Lower leg skin (tissue), 4 donors: Measurements from ENCODE around the gene ADCY10. TPM values are rescaled to one million over a fixed set of nuclear protein-coding genes. Genes with fewer than 3 reads are reported as not detected.
"Not testable (repeated sequence)": the region's sequence is repeated elsewhere in the genome, so short reads cannot be mapped to it uniquely, and the experiment has no call there.

Source experiments
- DNase-seq, 2 donors: peaks; one replicate each; pipeline ENCODE4 v3.0.0-alpha.2; 2019; ENCODE audit warnings: low spot score in 2 of 2
- H3K4me3 ChIP-seq: fragments of 200-600 bp; sonication (generic); 2 replicates; pipeline ENCODE4 v1.5.1; 2017; ENCODE audit warnings: mild to moderate bottlenecking, low read depth; ENCODE audit not compliant: poor library complexity, severe bottlenecking
- POLR2A ChIP-seq, 2 donors: fragments of 450-650 bp; IDR thresholded peaks; one replicate each; pipeline ENCODE4 v1.6.1; 2016 to 2017; ENCODE audit warnings: antibody characterized with exemption in 2 of 2, mild to moderate bottlenecking in 1 of 2, moderate library complexity in 1 of 2
- WGBS, 2 donors: methylation state at CpG; one replicate each; pipeline ENCODE4 v1.1.5; 2018; 5-methylcytosine and 5-hydroxymethylcytosine counted together
- intact Hi-C: fragments of 100-400 bp; cut with DNase I; formaldehyde crosslinking; loops from one replicate; pipeline ENCODE4 v1.15.0; 2023; ENCODE audit warnings: low total_unique reads
- total RNA-seq, 4 donors: library from RNA; depleted of rRNA; stranded (reverse); fragments of >200 nt; gene quantifications; one replicate each; pipeline ENCODE4 v1.1.0, GENCODE V29; 2016
- TF ChIP-seq, protein P1 (sequence below), 3 donors: fragments of 450-650 bp; IDR thresholded peaks; one replicate each; pipeline ENCODE4 v1.5.1; 2016; ENCODE audit warnings: antibody characterized with exemption in 3 of 3, mild to moderate bottlenecking in 3 of 3, moderate library complexity in 2 of 3

ADCY10 gene
- total RNA-seq, 4 donors from 2014 or later = 0.07 to 0.10 TPM; not detected in 2

DNA sequence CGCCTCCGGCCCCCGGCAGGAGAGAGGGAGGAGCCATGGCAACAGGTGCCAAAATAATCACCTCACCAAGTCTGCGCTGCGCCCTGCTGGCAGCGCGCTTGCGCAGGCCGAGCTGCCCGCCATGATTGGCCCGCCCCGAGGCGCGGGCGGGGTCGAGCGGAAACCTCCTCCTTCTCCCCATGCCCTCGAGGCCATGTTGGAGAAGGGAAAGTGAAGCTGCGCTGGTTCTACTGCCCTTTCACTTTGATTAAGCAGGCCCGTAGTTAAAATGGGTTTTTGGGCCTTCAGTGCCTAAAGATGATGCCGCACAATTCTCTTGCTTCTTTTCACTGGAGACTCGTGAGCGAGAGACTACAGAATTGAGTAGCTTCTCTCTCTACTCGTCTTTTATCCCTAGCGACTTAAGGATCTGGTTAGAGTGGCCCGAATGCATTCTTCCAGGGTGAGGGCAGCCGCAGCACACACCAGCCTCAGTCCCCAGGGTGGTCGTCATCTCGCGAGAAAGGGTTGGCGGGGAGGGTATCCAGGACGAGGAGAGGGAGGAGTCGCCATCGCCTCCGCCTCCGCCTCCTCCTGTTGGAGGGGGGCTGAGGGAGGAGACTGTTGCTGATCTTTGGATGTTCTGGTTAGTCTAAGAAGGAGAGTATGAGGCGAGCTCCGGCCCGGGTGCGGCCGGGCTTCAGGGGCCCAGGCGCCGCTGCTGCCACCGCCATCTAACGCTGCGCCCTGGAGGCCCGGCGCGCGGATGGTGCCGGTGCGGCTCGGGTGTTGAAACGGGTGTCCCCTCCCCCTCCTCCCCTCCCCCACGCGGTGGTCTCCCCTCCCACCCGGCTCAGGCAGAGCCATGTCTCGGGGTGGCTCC, 22.4 kb upstream of the ADCY10 start, which contains the start of gene DCAF6:
Gene DCAF6 (plus strand): TSS at position 616 of the 862 bp plus-strand sequence. CDS start 229 bp downstream, at position 845.
- intact Hi-C loops = no loop called here
- DNase-seq = peak; percentile 98 to 99
- H3K4me3 ChIP-seq = peak within 1 kb of the TSS; percentile 87
- TF ChIP-seq POLR2A (IDR thresholded peaks at IDR 0.05) = peak in 1 of 2 donors; percentile 80
- TF ChIP-seq, protein P1, sequence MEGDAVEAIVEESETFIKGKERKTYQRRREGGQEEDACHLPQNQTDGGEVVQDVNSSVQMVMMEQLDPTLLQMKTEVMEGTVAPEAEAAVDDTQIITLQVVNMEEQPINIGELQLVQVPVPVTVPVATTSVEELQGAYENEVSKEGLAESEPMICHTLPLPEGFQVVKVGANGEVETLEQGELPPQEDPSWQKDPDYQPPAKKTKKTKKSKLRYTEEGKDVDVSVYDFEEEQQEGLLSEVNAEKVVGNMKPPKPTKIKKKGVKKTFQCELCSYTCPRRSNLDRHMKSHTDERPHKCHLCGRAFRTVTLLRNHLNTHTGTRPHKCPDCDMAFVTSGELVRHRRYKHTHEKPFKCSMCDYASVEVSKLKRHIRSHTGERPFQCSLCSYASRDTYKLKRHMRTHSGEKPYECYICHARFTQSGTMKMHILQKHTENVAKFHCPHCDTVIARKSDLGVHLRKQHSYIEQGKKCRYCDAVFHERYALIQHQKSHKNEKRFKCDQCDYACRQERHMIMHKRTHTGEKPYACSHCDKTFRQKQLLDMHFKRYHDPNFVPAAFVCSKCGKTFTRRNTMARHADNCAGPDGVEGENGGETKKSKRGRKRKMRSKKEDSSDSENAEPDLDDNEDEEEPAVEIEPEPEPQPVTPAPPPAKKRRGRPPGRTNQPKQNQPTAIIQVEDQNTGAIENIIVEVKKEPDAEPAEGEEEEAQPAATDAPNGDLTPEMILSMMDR (IDR thresholded peaks at IDR 0.05) = no peak
- 0% methylated on average over 37 to 48 of the region's 58 CpGs for WGBS, 2 donors

DNA sequence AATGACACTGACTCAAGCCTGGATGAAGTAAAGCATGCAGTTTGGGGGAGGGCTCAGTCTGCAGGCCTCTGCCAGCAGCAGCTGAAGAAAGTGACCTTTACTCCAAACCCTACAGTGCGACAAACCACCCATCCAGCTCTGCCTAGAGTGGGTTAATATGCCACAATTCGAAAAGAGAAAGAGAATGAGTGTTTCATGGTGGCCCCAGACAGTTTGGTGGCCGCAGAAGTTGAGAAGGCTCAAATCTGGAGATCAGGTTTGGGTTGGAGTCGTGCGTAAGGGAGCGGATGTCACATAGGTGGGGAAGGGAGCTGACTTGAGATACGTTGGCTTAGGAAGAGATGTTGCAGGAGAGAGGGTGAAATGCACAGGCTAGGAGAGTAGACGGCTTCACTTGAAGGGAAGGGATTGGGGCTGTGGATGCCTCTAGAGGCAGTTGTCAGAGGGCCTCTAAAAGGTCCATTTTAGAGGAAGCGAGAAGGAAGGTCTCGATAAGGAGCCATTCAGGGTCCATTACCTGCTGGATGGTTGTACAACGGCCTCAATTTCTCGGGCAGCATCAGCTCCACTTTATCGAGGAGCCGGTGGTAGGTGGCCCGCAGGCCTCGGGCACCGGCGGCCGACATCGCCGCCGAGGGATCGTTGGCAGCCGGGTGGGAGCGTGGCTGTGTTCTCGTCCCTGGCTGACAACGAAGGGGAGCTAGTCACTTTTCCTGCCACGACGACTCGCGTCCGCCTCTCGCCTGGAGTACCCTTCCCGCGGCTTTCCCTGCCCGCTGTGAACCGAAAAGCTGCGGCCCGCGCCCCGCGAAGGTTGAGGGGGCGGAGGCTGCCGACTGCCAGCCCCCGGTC, 21.5 kb upstream of the ADCY10 start:
- peak in 1 of 2 donors; percentile 85 for DNase-seq
- intact Hi-C loops = no loop called here
- TF ChIP-seq, protein P1 (IDR thresholded peaks at IDR 0.05) = no peak
- no peak for TF ChIP-seq POLR2A (IDR thresholded peaks at IDR 0.05)
- WGBS, 2 donors = 0% methylated on average over 23 to 25 of the region's 45 CpGs
- peak overlapping the region; percentile 55 for H3K4me3 ChIP-seq

DNA sequence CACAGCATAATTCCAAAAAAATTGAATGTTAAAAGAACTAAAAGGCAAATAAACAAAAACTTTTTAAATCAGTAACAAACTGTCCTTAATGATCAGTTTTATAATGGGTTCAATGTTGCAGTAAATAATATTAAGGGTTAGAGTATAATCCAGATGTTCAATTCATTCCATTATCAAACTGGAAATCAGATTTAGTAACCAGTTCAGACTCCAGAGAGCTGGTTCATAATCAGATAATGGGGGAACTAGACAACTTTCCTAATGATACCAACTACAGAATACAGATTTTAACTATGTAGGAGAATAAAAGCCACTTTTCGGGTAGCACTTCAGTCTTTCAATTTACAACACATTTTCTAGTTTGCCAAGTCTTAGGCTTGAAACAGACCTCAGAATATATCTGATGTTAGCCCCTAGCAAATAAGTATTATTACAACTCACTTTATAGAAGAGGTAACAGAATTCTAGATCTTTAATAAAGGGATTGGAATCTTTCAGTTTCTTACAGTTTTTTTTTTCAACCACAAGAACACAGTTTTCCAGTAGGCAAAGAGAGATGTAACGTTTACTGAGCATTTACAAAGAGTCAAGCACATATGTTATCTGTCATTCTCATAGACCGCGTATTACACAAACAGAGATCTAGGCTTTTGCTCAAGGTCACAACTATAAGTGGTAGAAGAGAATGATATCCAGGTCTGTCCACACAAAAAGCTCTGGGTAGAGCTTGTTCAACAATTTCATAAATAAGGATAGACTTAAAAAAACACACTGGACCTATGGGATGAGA, 20.7 kb upstream of the ADCY10 start:
- 13 to 21% methylated on average over 4 of the region's 4 CpGs for WGBS, 2 donors
- H3K4me3 ChIP-seq = peak overlapping the region; percentile 55
- DNase-seq = no peak
- TF ChIP-seq, protein P1 (IDR thresholded peaks at IDR 0.05) = no peak
- TF ChIP-seq POLR2A (IDR thresholded peaks at IDR 0.05) = no peak
- intact Hi-C loops = no loop called here

DNA sequence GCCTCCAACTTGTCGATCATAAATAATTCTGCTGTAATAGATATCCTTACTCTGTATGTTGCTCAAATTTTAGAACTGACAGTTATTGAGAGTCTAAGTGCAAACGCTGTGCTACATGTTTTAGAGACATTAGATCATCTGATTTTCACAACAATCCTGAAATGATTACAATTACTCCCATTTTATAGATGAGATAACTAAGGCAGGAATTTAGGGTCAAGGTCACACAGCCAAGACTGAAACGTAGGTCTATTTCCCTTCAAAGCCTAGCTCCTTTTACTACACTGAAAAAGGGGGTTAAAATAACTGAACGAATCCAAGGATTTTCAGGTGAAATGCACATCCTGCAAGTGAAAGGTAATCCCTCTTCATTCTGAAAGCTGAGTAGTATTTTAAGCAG, 19.9 kb upstream of the ADCY10 start:
- TF ChIP-seq, protein P1 (IDR thresholded peaks at IDR 0.05) = no peak
- TF ChIP-seq POLR2A (IDR thresholded peaks at IDR 0.05) = no peak
- 73 to 74% methylated on average over 4 of the region's 4 CpGs for WGBS, 2 donors
- no peak for DNase-seq
- H3K4me3 ChIP-seq = no peak overlapping the region
- intact Hi-C loops = no loop called here

DNA sequence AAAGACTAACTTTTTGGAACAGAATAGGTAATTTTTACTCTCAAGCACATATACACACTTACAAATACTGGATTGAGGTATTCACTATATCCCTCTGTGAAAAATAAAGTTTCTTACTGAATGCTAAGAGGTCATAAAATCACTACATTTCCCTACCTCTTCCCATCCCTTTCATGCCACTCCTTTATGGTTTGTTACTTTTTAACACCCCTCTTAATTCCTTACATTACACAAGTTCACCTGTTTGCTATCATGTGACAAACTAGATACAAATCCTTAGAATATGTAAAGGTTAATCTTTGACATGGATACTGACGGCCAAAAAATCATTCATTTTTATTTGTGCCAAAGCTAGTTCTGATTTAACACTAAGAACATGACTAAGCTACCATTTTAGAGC, 15.8 kb upstream of the ADCY10 start:
- DNase-seq = no peak
- WGBS, 2 donors = 39 to 52% methylated on average over 1 of the region's 1 CpG
- intact Hi-C loops = no loop called here
- no peak overlapping the region for H3K4me3 ChIP-seq
- TF ChIP-seq, protein P1 (IDR thresholded peaks at IDR 0.05) = no peak
- no peak for TF ChIP-seq POLR2A (IDR thresholded peaks at IDR 0.05)

DNA sequence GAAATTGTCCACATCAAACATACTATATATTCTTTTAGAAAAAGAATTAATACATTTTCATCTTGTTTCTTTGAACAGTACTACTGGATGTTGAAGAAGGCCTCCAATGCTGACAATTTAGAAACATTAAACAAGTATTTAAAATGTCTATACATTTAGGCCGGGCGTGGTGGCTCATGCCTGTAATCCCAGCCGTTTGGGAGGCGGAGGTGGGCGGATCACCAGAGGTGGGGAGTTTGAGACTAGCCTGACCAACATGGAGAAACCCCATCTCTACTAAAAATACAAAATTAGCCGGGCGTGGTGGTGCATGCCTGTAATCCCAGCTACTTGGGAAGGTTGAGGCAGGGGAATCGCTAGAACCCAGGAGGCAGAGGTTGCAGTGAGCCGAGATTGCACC, 15.0 kb upstream of the ADCY10 start:
- DNase-seq, H3K4me3 ChIP-seq, intact Hi-C loops: not testable (repeated sequence)
- 89 to 92% methylated on average over 9 of the region's 9 CpGs for WGBS, 2 donors
